Measurements from ENCODE around the gene DDX53.

The DDX53 gene

GRCh38 chrX:22999696-23000223 lies at the start of gene DDX53:
Gene DDX53, plus strand, starts transcription at chrX:22999960. Its CDS starts 98 bp downstream, at chrX:23000058.
- H3K36me3 ChIP-seq (ENCODE audit: control insufficient read depth, low read length): no peaks in the 10 kb centered on the region
- no peaks in the 10 kb centered on the region for H3K9me3 ChIP-seq (ENCODE audit: control insufficient read depth, insufficient read depth, low read length)
- no peaks in the 10 kb centered on the region for H3K9me2 ChIP-seq (replicated peaks; ENCODE audit: control insufficient read depth, low read length)
- TF ChIP-seq, protein P1, sequence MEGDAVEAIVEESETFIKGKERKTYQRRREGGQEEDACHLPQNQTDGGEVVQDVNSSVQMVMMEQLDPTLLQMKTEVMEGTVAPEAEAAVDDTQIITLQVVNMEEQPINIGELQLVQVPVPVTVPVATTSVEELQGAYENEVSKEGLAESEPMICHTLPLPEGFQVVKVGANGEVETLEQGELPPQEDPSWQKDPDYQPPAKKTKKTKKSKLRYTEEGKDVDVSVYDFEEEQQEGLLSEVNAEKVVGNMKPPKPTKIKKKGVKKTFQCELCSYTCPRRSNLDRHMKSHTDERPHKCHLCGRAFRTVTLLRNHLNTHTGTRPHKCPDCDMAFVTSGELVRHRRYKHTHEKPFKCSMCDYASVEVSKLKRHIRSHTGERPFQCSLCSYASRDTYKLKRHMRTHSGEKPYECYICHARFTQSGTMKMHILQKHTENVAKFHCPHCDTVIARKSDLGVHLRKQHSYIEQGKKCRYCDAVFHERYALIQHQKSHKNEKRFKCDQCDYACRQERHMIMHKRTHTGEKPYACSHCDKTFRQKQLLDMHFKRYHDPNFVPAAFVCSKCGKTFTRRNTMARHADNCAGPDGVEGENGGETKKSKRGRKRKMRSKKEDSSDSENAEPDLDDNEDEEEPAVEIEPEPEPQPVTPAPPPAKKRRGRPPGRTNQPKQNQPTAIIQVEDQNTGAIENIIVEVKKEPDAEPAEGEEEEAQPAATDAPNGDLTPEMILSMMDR (IDR thresholded peaks at IDR 0.05; ENCODE audit: low read depth, low read length, poor library complexity, severe bottlenecking): no peak
- no peak for TF ChIP-seq EZH2phosphoT487 (IDR thresholded peaks at IDR 0.05; ENCODE audit: borderline replicate concordance, low read length)
- no peak within 1 kb of the TSS for H3K4me3 ChIP-seq (ENCODE audit: low read length)
- H4K20me1 ChIP-seq (ENCODE audit: control insufficient read depth, insufficient read depth, low read depth, low read length): no peaks in the 10 kb centered on the region
- no peaks in the 10 kb centered on the region for H3K27me3 ChIP-seq (ENCODE audit: control insufficient read depth, low read length)
- H3F3A ChIP-seq (ENCODE audit: control insufficient read depth, insufficient read depth): no peaks in the 10 kb centered on the region
- no peaks in the 10 kb centered on the region for H3K4me1 ChIP-seq (ENCODE audit: control insufficient read depth, low read length)
- no peaks in the 10 kb centered on the region for H3K79me2 ChIP-seq (ENCODE audit: control insufficient read depth, low read length)
- H3K27ac ChIP-seq (ENCODE audit: low read depth, low read length): no peak within 1 kb of the TSS
- no peak within 1 kb of the TSS for H3K4me2 ChIP-seq (ENCODE audit: low read length)

DNA sequence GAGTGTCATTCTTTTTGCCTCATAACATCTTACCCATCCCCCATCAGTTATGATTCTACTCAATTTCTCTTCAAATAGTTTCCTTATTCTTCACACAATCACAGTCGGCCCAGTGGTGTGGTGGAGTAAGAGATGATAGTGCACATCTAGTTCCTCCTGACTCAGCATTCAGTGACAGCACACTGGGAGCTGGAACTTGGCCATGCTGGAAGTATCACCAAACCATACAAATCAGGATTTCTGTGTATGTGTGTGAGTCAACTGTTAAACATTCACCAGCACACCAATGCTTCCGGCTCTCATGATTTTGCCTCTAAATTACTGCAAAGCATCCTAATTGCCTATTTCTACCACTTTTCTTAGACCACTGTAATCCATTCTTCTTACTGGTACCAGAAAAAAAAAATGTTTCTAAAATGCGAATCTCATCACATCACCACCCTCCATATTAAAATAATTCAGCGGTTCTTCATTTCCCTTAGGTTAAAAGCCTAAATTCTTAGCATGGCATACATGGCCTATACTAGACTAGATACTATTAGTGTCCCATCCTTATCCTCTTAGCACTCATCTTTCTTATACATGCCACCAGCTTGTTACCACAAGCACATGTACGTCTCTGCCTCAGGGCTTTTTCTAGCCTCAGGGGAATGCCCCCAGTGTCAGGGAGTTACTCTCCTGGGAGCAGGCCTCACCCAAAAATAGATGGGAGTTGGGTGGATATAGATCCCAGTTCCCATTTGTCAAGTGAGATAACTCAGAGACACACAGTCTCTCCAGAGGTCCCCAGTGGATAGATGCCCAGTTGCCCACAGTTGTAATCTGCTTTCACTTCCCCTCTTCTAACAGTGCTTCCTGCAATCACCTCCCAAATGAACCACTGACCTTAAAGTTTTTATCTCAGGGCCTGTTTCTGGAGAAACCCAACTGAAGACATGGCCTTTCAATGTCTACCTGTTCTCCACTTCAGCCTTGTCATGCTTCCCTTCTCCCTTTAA lies 49.2 kb upstream of the DDX53 start:
- no peaks in the 10 kb centered on the region for H3K4me1 ChIP-seq (ENCODE audit: control insufficient read depth, low read length)
- H3K79me2 ChIP-seq (ENCODE audit: control insufficient read depth, low read length): no peaks in the 10 kb centered on the region
- H3K27ac ChIP-seq (ENCODE audit: low read depth, low read length): no peak overlapping the region
- no peaks in the 10 kb centered on the region for H3K36me3 ChIP-seq (ENCODE audit: control insufficient read depth, low read length)
- TF ChIP-seq, protein P1 (IDR thresholded peaks at IDR 0.05; ENCODE audit: low read depth, low read length, poor library complexity, severe bottlenecking): no peak
- TF ChIP-seq EZH2phosphoT487 (IDR thresholded peaks at IDR 0.05; ENCODE audit: borderline replicate concordance, low read length): no peak
- H3F3A ChIP-seq (ENCODE audit: control insufficient read depth, insufficient read depth): no peaks in the 10 kb centered on the region
- H4K20me1 ChIP-seq (ENCODE audit: control insufficient read depth, insufficient read depth, low read depth, low read length): no peaks in the 10 kb centered on the region
- no peaks in the 10 kb centered on the region for H3K9me3 ChIP-seq (ENCODE audit: control insufficient read depth, insufficient read depth, low read length)
- no peak overlapping the region for H3K4me3 ChIP-seq (ENCODE audit: low read length)
- no peaks in the 10 kb centered on the region for H3K9me2 ChIP-seq (replicated peaks; ENCODE audit: control insufficient read depth, low read length)
- no peaks in the 10 kb centered on the region for H3K27me3 ChIP-seq (ENCODE audit: control insufficient read depth, low read length)
- no peak overlapping the region for H3K4me2 ChIP-seq (ENCODE audit: low read length)

GRCh38 chrX:22952010-22952409 lies 47.8 kb upstream of the DDX53 start:
- H3K27ac ChIP-seq (ENCODE audit: low read depth, low read length): no peak overlapping the region
- no peaks in the 10 kb centered on the region for H3K4me1 ChIP-seq (ENCODE audit: control insufficient read depth, low read length)

More at GRCh38 chrX:22952010-22952409, 47.8 kb upstream of the DDX53 start:
- no peak for TF ChIP-seq EZH2phosphoT487 (IDR thresholded peaks at IDR 0.05; ENCODE audit: borderline replicate concordance, low read length)
- TF ChIP-seq, protein P1 (IDR thresholded peaks at IDR 0.05; ENCODE audit: low read depth, low read length, poor library complexity, severe bottlenecking): no peak
- no peaks in the 10 kb centered on the region for H3K9me2 ChIP-seq (replicated peaks; ENCODE audit: control insufficient read depth, low read length)
- H3K27me3 ChIP-seq (ENCODE audit: control insufficient read depth, low read length): no peaks in the 10 kb centered on the region
- H3F3A ChIP-seq (ENCODE audit: control insufficient read depth, insufficient read depth): no peaks in the 10 kb centered on the region
- no peaks in the 10 kb centered on the region for H3K36me3 ChIP-seq (ENCODE audit: control insufficient read depth, low read length)
- H3K79me2 ChIP-seq (ENCODE audit: control insufficient read depth, low read length): no peaks in the 10 kb centered on the region
- no peaks in the 10 kb centered on the region for H4K20me1 ChIP-seq (ENCODE audit: control insufficient read depth, insufficient read depth, low read depth, low read length)
- no peak overlapping the region for H3K4me2 ChIP-seq (ENCODE audit: low read length)
- no peak overlapping the region for H3K4me3 ChIP-seq (ENCODE audit: low read length)
- H3K9me3 ChIP-seq (ENCODE audit: control insufficient read depth, insufficient read depth, low read length): no peaks in the 10 kb centered on the region
